ENCODE measurements around the gene SLC18B1.

- TF ChIP-seq POLR2A (IDR thresholded peaks at IDR 0.05; ENCODE audit: extremely low read depth, insufficient read length) (no peak), CTCF (IDR thresholded peaks at IDR 0.05; ENCODE audit: low read depth, low read length) (no peak), MAX (IDR thresholded peaks at IDR 0.05; ENCODE audit: low read depth, low read length) (no peak)
These were observed 34.5 kb upstream of the SLC18B1 start for GRCh38 chr6:132832891-132833290.

Measured in NB4 (cell line).